ENCODE measurements around the gene FHIP2A. TPM values are rescaled to one million over a fixed set of nuclear protein-coding genes. Genes with fewer than 3 reads are reported as not detected.

The FHIP2A gene
- total RNA-seq, 2 experiments from 2014 or later: 52.8 to 53.7 TPM

GRCh38 chr10:114780577-114781184 is 40.9 kb upstream of the FHIP2A start:
- ATAC-seq (ENCODE audit: poor library complexity) (no peak), DNase-seq (no peak)
- Histone ChIP-seq H3K27ac (ENCODE audit: low read depth in 1 of 2, low read length in 2 of 2) (no peak overlapping the region), H3K36me3 (ENCODE audit: insufficient read depth, low read length) (no peaks in the 10 kb centered on the region), H3K4me1 (ENCODE audit: insufficient read depth, low read length) (no peaks in the 10 kb centered on the region), H3K9me3 (ENCODE audit: control insufficient read depth in 1 of 2, insufficient read depth in 1 of 2, low read length in 2 of 2) (no peaks in the 10 kb centered on the region), H3K27me3 (ENCODE audit: control insufficient read depth in 1 of 2, insufficient read depth in 2 of 2, low read length in 2 of 2) (no peaks in the 10 kb centered on the region), H3K4me3 (ENCODE audit: low read length) (no peak overlapping the region)
- no peak overlapping the region for H3K27ac Mint-ChIP-seq
- intact Hi-C loops (cut with DNase I, micrococcal nuclease): loop anchor here in 1 of 2 experiments (5.0 kb wide), 1 partner anchor 983 kb away; no protein-coding TSS in a partner anchor
- H3K27me3 Mint-ChIP-seq: no peaks in the 10 kb centered on the region
- CTCF ChIA-PET: no interaction called here
- H3K4me1 Mint-ChIP-seq (ENCODE audit: low read depth): no peaks in the 10 kb centered on the region
- POLR2A ChIA-PET: interaction anchor here (0.7 kb wide), 1 partner anchor 474 kb away, joined by 3 read pairs; no protein-coding TSS in a partner anchor
- H3K4me3 Mint-ChIP-seq: no peak overlapping the region
- H3K9me3 Mint-ChIP-seq: no peaks in the 10 kb centered on the region
- no peak for TF ChIP-seq CTCF (IDR thresholded peaks at IDR 0.05)
- no peaks in the 10 kb centered on the region for H3K36me3 Mint-ChIP-seq (ENCODE audit: low read depth)

- Mint-ChIP-seq H3K4me1 (ENCODE audit: low read depth) (no peaks in the 10 kb centered on the region), H3K36me3 (ENCODE audit: low read depth) (no peaks in the 10 kb centered on the region), H3K4me3 (no peak overlapping the region), H3K9me3 (no peaks in the 10 kb centered on the region), H3K27me3 (no peaks in the 10 kb centered on the region), H3K27ac (no peak overlapping the region)
- no peak overlapping the region for H3K4me3 ChIP-seq (ENCODE audit: low read length)
- TF ChIP-seq CTCF (IDR thresholded peaks at IDR 0.05): no peak
- H3K4me1 ChIP-seq (ENCODE audit: insufficient read depth, low read length): no peaks in the 10 kb centered on the region
- CTCF ChIA-PET: no interaction called here
- POLR2A ChIA-PET: interaction anchor here (0.7 to 1.5 kb wide), 2 partner anchors 214 to 478 kb away, joined by 3 read pairs; no protein-coding TSS in a partner anchor
- no peaks in the 10 kb centered on the region for H3K27me3 ChIP-seq (ENCODE audit: control insufficient read depth in 1 of 2, insufficient read depth in 2 of 2, low read length in 2 of 2)
- intact Hi-C loops (cut with DNase I, micrococcal nuclease): loop anchor here in 1 of 2 experiments (5.0 kb wide), 1 partner anchor 985 kb away; no protein-coding TSS in a partner anchor
- ATAC-seq (ENCODE audit: poor library complexity): no peak
- no peak for DNase-seq
- H3K36me3 ChIP-seq (ENCODE audit: insufficient read depth, low read length): no peaks in the 10 kb centered on the region
- no peak overlapping the region for H3K27ac ChIP-seq (ENCODE audit: low read depth in 1 of 2, low read length in 2 of 2)
- no peaks in the 10 kb centered on the region for H3K9me3 ChIP-seq (ENCODE audit: control insufficient read depth in 1 of 2, insufficient read depth in 1 of 2, low read length in 2 of 2)
Observed at GRCh38 chr10:114782666-114783065, 38.9 kb upstream of the FHIP2A start.

DNA sequence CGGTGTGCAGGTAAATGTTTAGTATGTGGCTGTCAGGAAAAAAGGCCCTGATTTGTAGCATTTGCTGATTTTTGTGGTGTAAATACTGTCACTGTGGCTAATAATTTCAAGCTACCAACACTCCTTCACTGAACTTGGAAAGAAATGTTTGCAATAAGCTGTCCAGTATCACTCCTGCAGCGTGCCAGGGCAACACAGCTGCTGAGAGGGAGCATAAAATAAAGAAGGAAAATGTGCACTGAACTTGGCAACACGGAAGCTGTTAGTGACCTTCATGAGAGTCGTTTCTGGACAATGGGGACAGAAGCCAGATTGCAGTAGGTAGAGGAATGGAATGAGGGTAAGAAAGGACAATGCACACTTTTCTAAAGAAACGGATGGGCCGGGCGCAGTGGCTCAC is 37.9 kb upstream of the FHIP2A start:
- Histone ChIP-seq H3K4me3 (ENCODE audit: low read length) (no peak overlapping the region), H3K27me3 (ENCODE audit: control insufficient read depth in 1 of 2, insufficient read depth in 2 of 2, low read length in 2 of 2) (no peaks in the 10 kb centered on the region), H3K36me3 (ENCODE audit: insufficient read depth, low read length) (no peaks in the 10 kb centered on the region), H3K27ac (ENCODE audit: low read depth in 1 of 2, low read length in 2 of 2) (no peak overlapping the region), H3K4me1 (ENCODE audit: insufficient read depth, low read length) (no peaks in the 10 kb centered on the region), H3K9me3 (ENCODE audit: control insufficient read depth in 1 of 2, insufficient read depth in 1 of 2, low read length in 2 of 2) (no peaks in the 10 kb centered on the region)
- no peak for DNase-seq
- H3K4me1 Mint-ChIP-seq (ENCODE audit: low read depth): no peaks in the 10 kb centered on the region
- no peak for TF ChIP-seq CTCF (IDR thresholded peaks at IDR 0.05)
- H3K9me3 Mint-ChIP-seq: no peaks in the 10 kb centered on the region
- POLR2A ChIA-PET: interaction anchor here (1.5 kb wide), 1 partner anchor 479 kb away, joined by 3 read pairs; no protein-coding TSS in a partner anchor
- no peak overlapping the region for H3K4me3 Mint-ChIP-seq
- no peak overlapping the region for H3K27ac Mint-ChIP-seq
- no peaks in the 10 kb centered on the region for H3K36me3 Mint-ChIP-seq (ENCODE audit: low read depth)
- intact Hi-C loops (cut with DNase I, micrococcal nuclease): loop anchor here in 1 of 2 experiments (2.0 to 5.0 kb wide), 2 partner anchors 231 to 986 kb away; no protein-coding TSS in a partner anchor
- no peaks in the 10 kb centered on the region for H3K27me3 Mint-ChIP-seq
- CTCF ChIA-PET: no interaction called here
- no peak for ATAC-seq (ENCODE audit: poor library complexity)
